DMS79 (cell line): Measurements from ENCODE around the gene NSG1.
A peak's percentile ranks its signal among the peaks of the same experiment; 100 is the strongest.
"Not testable (repeated sequence)": the region's sequence is repeated elsewhere in the genome, so short reads cannot be mapped to it uniquely, and the experiment has no call there.

Experiments used
- DNase-seq: peaks from one replicate; lab custom pipeline; 2025; lab: John Stamatoyannopoulos, UW

Gene NSG1

DNA sequence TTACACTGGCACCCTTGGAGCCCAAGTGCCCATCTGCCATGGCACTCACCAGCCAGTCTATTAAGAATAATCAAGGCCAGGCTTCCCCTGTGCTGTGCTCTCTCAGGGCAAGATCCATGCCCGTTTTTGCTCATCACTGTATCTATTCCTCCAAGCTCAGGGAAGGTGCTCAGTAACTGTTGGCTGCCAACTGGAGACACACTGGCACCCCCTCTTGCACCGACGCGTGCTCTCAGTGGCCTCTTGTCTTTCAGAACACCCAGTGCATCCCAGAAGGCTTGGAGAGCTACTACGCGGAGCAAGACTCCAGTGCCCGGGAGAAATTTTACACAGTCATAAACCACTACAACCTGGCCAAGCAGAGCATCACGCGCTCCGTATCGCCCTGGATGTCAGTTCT, 30.1 kb downstream of the NSG1 start:
- no peak for DNase-seq

DNA sequence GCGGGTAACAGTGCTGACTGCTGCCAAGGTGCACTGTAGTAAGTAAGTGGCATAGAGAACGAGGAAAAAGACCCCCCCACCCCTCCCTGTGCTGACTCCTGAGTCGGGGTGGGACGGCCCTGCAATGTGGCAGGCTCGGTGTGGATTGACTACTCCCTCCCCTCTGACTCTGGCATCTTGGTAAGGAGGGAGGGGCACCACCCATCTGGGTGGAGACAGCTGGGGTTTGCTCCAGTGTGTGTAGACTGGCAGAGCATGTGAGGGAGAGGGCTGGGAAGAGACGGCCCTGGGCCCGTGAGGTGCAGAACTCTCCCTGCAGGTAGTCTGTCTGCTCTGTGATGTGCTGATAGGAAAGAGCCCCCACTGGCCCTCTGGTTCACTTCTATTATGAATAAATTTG, 31.0 kb downstream of the NSG1 start:
- peak; percentile 15 for DNase-seq

DNA sequence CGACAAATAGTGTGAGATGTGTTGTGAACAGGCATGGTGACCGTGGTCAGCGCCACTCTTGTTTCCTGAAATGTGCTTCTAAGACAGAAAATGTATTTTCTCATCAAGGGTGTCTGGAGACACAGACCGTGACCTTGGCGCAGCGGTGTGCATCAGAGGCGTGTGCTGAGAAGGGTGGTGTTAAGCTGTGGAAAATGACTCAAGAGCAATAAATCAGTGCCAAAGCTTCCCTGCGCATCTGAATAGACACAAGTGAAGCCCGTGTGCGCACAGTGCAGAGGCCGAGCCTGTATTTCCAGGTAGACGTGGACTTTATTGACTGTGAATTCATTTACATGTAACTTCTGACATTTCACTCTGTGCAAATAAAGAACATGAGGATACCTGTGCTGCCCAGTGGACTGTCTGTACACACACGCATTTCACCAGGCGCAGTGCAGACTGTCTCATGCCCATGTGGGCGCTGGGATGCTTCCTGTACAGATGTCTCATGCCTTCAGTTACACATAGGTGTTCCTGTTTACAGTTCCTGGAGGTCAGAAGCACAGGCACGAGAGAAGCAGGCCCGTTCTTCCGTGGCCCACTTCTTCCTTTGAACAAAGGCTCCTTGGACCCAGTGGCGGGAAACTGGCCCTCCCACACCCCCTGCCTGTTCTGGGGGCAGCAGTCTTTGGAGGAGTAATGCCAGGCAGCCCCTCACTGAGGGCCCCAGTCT, 31.9 kb downstream of the NSG1 start:
- DNase-seq = no peak

DNA sequence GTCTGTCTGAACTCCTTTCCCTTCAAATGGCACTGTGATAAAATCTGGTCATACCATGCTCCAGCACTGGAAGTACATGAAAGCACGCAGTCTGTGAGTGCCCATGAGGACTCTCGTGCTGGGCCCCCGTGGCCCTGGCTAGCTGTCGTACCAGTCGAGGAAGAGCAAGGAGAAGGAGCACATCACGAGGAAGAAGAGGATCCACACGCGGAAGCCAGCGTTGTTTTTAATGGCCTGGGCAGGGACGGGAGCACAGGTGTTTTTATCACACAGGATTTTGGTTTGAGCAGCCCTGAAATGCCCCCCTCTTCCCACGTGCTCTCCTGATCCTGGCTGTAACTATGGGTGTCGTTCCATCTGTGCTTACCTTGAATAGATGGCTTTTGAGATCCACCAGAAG, 33.0 kb downstream of the NSG1 start:
- no peak for DNase-seq

DNA sequence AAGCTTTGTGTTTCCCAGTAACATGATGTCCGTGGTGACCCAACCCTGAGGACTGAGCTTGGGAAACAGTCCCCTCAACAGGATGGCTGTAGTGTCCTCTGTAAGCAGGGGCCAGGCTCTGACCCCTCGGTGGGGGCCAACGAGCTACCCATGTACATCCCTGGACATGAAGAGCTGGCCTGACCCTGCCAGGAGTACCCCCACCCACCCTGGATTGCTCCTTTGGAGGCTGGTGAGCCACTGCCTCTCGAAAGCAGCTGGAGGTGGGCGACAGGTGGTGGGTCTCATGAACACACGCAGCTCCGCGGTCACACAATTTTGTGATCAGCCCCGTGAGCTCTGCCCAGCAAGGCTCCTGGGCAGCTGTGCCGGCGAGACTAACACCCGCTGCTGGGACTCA, 33.5 kb downstream of the NSG1 start:
- no peak for DNase-seq

DNA sequence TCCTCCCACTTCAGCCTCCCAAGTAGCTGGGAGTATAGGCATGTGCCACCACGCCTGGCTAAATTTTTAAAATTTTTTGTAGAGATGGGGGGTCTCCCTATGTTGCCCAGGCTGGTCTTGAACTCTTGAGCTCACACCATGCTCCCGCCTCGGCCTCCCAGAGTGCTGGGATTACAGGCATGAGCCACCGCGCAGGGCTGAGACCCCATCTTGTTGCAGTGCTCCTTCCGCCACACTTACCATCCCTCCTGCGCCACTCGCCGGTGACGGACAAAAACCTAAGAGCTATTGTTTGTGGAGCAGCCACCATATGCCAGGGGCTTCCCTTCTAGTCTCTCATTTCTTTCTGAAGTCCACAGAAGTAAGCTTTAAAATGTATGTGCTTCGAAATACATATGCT, 34.5 kb downstream of the NSG1 start:
- no peak for DNase-seq

DNA sequence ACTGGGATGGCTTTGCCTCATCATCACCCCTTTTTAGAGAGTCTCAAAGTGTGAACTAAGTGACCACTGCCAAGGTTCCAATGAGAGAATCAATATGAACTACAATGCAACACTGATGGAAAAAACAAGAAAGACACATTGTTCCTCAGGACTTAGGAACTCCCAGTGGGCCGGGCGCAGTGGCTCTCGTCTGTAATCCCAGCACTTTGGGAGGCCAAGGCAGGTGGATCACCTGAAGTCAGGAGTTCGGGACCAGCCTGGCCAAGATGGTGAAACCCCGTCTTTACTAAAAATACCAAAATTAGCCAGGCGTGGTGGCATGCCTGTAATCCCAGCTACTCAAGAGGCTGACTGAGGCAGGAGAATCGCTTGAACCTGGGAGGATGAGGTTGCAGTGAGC, 35.2 kb downstream of the NSG1 start:
- DNase-seq = not testable (repeated sequence)

DNA sequence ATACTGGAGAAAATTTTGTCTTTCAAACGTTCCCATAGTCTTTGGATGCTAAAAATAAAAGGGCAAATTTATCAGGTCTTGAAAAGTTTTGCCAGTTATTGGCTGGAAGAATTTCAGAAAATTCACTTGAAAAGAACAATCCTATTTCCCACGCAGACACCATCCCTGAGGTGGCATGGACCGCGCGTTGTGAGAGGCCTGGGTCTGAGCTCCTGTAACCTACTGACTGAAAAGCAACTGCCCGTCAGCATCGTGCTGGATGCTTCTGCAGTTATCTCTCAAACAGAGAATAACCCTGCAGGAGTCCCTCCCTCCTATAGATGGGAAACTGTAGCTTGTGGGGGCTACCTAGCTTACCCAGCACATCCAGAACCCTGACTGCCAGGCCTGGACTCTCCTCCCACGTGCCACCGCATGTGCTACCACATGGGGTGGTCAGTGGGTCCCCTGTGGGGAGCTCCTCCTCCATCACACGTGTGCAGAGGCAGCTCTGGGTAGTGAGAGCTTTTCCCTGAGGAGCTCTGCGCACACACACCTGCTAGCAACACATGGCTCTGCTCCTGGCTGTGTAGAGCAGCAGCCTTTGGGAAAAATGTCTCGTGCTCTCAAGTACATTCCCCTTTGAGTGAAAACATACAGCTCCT, 36.1 kb downstream of the NSG1 start:
- no peak for DNase-seq

DNA sequence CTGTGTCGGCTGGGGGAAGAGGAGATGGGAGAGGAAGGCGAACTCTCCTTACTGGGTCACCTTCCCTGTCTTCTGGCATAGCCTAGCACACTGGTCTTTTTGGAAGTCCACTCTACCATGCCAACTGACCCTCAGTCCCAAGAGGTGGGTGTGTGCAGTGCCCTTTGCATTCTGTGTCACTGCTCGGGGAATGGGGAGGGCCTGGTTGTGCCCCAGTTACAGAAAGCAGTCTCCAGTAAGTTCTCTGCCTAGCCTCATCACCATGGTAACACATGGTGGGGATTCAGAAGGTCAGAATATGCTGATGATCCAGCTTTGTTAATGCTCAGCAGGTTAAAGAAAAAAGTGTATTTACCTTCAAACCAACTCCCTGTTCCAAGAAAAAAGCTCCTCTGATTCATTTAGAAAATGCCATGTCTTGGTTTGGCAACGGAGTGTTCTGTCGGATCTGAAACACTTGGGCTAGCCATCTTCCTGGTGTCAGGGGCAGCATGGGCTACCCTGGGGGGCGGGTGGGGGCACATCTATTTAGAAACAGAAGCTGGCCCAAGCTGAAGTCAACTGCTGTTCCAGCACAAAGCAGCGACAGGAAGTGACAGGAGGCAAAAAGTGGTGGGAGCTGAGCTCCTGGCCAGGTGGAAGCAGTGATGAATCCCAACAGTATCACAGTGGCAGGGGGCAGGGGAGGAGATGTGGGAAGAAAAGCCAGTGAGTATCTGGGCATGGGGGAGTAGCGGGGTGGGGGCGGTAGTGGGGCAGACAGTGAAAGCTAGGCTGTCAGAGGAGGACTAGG, 37.0 kb downstream of the NSG1 start:
- no peak for DNase-seq

DNA sequence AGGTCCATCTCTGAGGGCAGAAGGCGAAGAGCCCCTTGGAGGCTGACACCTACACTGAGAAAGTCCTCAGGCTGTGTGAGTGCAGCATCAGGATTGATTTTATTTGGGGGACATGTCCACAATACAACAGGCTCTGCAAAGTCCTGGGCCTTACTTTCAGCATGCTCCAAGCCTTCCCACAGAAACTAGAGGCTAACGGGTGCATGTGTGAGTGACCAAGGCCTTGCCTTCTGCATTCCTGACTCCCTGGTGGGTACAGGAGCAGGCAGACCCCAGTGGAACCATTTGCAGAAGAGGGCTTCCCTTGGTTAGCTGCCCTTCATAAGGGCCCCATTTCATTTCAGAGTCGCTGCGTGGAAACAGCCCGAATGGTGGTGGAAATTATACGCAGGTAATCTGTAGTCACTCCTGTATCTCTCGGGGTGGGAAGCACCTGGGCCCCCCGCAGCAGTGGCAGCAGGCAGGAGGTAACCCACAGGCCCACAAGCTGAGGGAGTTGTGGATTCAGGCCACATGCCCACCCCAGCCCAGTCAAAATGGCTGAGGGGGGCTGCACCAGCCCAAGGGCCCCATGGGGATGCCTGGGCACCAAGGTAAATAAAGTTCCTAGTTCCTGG, 37.7 kb downstream of the NSG1 start:
- no peak for DNase-seq

DNA sequence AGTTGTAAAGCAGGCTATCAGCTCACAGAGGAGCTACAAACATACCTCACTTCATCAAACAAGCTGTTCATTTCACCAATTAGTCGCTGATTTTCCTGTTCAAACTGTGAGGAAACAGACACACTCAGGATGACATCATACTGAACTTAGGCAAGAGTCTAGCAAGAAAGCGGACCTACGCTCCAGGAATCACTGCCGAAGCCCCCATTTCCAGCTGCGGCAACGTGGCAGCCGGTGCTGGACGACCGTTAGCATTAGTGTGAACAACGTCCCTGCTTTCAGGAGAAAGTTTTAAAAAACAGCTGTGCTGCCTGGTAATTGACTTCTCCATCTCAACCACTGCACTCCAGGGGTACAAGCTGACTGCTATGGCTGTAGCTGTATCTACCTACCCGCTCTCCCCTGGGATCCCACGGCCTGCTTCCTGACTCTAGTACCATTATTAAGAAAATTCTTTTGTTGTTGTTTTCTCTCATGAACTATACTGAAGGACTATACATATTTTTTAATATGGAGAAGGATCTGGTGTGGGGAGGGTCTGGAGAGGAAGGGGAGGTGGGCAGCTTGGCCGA, 38.3 kb downstream of the NSG1 start:
- no peak for DNase-seq

DNA sequence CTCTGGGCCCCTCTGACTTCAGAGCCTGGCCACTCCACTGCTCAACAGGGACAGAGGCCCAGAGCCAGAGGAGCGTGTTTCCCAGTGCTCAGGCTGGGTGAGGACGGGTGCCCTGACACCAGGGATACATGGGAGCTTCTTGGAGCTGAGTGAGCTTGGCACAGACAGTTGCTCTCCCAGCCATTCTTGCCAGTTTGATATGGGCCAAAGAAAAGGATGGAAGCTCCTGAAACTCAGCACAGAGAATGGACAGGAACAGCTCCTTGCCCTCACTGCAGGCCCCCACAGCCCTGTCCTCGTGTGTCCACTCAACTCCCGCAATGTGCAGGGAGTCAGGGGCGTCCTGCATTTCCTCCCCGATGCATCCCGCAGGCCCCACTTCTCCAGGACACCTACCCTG, 38.8 kb downstream of the NSG1 start:
- DNase-seq = no peak

DNA sequence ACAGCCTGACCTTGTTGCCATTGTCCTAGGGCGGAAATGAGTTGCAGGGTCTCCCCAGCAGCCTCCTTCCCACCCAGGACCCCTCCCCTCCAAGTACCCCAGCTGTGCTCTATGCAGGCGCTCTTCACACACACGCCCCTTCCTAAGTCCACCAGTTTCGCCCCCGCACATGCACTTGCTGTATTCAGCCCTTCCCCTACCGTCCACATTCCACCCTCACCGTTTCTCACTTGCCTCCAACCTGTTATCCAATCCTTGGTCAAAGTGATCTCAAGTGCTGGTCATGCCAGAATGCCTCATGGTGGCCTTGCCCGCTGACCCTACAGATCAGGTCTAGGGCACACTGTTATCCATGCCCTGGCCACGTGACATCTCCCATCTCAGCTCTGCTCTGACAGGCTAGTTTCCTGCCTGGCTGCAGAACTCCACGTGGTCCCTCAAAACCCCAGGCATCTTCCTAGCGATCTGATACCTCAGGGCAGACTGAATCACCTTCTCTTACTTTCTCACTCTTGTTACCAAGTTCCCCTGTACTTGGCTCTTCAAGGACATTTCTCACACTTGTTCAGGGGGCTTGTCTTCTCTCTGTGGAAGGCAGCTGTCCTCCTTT, 39.7 kb downstream of the NSG1 start:
- no peak for DNase-seq

DNA sequence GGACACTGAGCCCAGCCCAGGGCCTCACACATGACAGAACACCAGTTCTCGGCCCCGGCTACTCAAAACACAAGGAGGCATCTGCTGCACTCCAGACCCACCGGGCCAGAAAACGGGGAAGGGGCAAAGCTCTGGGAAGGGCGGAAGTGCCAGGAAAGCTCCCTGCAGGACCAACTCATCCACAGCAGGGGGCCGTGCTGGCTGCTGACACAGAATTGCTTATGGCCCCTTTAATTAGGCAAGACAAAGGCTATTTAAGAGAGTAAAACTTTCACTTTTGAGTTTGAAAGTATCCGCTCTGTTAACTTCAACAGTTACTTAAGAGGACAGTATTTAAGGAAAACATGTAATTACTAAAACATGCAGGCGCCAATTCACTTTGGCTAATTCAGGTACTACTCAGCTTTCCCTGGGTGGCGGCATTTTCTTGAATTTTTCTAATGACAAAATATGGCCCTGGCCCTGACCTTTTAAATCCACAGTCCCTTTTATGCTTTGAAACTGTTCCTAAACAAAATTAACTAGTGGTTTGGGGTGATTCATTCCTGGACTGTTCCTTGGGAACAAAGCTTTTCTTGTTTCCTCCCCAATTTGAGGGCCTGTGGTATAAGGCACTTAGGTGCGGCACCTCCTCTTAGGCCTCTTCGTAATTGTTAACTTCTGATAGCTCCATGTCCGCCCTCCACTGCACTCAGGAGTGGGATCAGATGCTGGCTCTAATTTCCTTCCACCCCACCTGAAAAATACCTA, 40.4 kb downstream of the NSG1 start:
- no peak for DNase-seq

DNA sequence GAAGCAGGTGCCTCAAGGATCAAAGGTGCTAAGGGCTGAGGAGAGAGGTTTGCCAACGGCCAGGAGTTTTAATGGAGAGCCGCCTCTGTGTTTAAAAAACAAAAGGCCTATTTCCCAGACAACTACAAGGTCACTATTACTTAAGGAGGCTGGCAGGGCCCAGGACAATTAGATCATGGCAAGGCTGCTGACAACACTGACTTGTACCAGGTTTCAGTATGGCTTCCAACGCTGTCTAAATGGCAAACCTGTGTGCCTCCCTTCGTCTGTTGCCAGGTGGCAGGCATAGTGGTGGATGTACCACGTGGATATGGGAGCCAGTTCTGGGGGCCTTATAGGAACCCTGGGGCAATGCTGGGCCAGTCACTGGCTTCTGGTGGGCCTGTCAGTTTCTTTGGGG, 41.0 kb downstream of the NSG1 start:
- peak; percentile 13 for DNase-seq

DNA sequence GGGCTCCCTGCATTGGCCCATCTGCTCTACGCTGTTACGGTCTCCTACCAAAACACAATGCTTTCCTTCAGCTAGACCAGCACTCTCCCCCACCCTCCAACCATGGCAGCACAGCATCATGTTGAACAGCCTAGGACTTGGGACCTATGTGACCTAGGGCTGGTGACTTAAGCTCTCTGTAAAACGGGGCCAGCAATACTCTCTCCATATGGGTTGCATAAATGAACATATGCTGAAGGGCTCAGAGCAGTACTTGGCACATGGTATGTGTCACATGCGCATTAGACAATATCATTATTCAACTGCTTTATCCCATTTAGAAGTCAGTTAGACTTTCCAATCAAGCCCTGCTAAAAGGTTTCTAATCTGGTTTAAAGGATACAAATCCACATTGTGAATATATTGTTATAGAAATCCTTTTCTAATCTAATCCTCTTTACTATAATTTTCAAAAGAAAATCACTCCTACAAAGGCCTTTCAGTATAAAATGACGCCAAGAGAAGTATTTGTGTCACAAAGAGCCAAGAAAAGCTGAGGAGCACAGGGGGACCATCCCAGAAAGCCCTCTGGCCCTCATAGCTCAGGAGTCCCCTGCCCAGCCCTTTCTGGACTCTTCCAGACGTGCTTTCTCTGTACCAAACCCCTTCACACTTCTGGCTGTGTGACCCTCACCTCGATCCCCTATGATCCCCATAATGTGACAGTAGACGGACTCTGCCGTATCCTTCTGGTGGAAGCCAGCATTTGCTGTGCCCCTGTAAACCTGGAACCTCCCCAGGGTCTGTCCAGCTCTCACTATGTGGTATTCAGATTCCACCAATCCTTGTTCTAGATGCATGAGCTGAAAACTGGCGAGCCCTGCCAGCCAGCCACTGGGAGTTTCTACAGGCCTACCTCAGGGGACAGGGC, 42.3 kb downstream of the NSG1 start:
- no peak for DNase-seq

DNA sequence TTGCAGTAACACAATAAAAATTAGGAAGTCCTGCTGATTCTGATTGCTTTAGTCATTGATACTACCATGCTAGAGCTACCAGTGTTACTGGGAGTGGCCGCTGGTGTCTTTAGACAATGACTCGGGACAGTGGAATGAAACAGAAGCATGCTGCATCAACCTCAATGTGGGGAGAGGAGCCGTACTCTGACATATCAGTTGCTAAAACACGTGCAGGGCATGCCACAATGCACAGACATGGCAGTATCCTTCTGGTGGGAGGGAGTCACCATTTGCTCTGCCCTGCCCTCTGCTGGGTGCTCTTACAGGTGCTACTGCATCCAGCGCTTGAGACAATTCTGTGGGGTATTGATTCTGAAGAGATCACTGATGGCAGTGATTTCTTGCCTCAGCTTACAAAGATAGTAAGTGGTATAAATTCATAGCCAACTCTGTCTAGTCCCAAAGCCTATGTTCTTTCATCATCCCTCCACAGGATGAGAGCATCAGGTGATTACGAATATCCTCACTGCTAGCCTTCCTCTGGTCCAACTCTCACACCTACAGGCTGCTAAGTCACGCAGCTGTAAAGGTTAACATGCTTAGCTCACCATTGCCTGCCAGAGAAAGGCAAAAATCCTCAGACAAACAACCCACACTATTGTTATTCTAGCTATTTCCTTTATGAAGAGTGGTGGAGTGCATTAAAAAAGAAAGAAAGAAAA, 43.7 kb downstream of the NSG1 start:
- no peak for DNase-seq

DNA sequence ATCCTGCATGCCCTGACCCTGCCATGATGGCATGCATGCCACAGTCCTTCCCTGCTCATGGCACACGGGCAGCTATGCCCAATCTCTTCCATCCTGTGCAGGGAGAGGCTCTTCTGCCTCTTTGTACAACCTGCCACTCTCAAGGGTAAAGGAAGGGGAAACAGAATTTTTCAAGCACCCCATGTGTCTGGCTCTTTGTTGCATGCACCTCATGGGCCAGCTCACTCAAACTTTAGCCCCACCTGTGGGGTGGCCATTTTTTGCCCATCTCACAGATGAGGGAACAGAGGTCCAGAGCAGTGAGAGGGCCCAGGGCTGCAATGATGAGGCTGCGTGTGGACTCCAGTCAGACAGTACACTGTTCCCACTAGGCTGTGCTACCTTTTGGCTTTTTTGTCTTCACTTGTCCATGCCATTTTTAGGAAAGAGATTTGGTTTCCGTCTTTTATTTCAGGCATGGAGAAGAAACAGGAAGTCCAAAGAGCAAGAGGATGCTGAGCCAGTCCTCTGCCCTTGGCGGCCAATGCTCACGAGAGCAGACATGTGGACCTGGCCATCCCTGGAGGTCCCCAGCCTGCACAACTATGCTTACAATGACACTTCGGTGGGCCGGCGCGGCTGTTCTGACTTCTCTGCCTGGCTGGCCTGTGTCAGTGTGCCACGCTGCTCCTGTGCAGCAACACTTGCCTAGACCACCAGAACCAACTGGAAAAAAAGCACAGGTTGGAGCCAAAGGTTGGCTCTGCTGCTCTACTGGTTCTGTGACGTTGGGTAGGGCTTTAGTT, 45.6 kb downstream of the NSG1 start:
- no peak for DNase-seq

DNA sequence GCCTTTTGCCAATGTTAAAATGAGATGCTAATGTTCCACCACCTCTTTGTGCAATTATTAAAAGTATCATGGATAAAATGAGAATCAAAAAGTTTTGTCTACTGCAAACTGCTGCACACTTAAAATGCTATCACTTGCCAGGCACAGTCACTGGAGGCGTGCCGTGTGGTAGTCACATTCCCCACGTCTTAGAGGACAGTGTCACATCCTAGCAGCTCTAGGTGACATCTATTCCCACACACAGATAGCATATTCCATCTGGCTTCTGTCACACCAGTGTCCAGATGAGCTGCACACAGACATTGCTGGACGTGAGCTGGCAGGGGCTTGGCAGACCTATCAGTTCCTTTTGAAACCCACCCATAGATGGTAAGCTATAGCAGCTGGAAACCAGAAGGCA, 47.0 kb downstream of the NSG1 start:
- no peak for DNase-seq
